Retinal pigment epithelial cell (primary cell): Measurements from ENCODE around the gene MAPKAPK2.

ENCODE experiments used
- DNase-seq: peaks from one replicate; pipeline ENCODE4 v3.0.0-alpha.2; 2010; ENCODE audit warnings: low read depth
- H3K4me3 ChIP-seq: 2 replicates; pipeline ENCODE4 v1.5.1; 2011; ENCODE audit warnings: mild to moderate bottlenecking, low read length, control low read depth, moderate library complexity
- CTCF ChIP-seq: conservative IDR thresholded peaks from 2 replicates; pipeline ENCODE4 v1.5.1; 2011; ENCODE audit warnings: low read depth, low read length, control low read depth, inconsistent platforms

MAPKAPK2 gene

GRCh38 chr1:206661161-206661820 lies 23.4 kb upstream of the MAPKAPK2 start:
- no peak for DNase-seq
- H3K4me3 ChIP-seq, result no peak overlapping the region
- TF ChIP-seq CTCF, result no peak

- no peak for TF ChIP-seq CTCF
- no peak for DNase-seq
- no peak overlapping the region for H3K4me3 ChIP-seq
Observed at GRCh38 chr1:206662396-206663092, 22.2 kb upstream of the MAPKAPK2 start.

- DNase-seq, result no peak
- TF ChIP-seq CTCF, result no peak
- no peak overlapping the region for H3K4me3 ChIP-seq
Observed at GRCh38 chr1:206663362-206663761, 21.3 kb upstream of the MAPKAPK2 start.

- H3K4me3 ChIP-seq, result peak overlapping the region; percentile 33
- TF ChIP-seq CTCF, result peak; percentile 77
- no peak for DNase-seq
Observed at GRCh38 chr1:206663832-206664652, 20.7 kb upstream of the MAPKAPK2 start.

GRCh38 chr1:206664740-206665139 lies 20.0 kb upstream of the MAPKAPK2 start:
- no peak overlapping the region for H3K4me3 ChIP-seq
- no peak for DNase-seq
- no peak for TF ChIP-seq CTCF

GRCh38 chr1:206666031-206666561 lies 18.6 kb upstream of the MAPKAPK2 start:
- no peak overlapping the region for H3K4me3 ChIP-seq
- TF ChIP-seq CTCF, result no peak
- no peak for DNase-seq
